GM12878 (cell line): ENCODE data around the gene KDM3B. TPM values are rescaled to one million over a fixed set of nuclear protein-coding genes. Genes with fewer than 3 reads are reported as not detected.
"Not testable (repeated sequence)": the region's sequence is repeated elsewhere in the genome, so short reads cannot be mapped to it uniquely, and the experiment has no call there.

Experiments used
- ATAC-seq: fragments of 200-7000 bp; cut with Tn5 transposase; 3 replicates; pipeline ENCODE4 v1.9.1; 2020; ENCODE audit warnings: mild to moderate bottlenecking, moderate library complexity
- BruUV-seq: library from RNA; stranded (reverse); fragments of 400-500 nt; replicated peaks from 2 replicates; lab custom pipeline; 2021; lab: Mats Ljungman, UMichigan
- CTCF ChIA-PET: fragments of 300-600 bp; sonication (Branson Sonifier 250); formaldehyde crosslinking; extraction: SDS; loops from one replicate; lab custom pipeline; 2021; ENCODE audit warnings: inconsistent platforms; lab: Yijun Ruan, JAX
- POLR2A ChIA-PET: fragments of 350-600 bp; formaldehyde crosslinking; extraction: SDS; loops from one replicate; lab custom pipeline; 2021; ENCODE audit warnings: inconsistent platforms; lab: Charles Lee
- RAD21 ChIA-PET: fragments of 300-600 bp; sonication (Branson Sonifier 250); formaldehyde crosslinking; loops from one replicate; lab custom pipeline; 2023; ENCODE audit warnings: antibody characterized with exemption; ENCODE audit not compliant: unreplicated experiment; lab: Charles Lee
- SMC1A ChIA-PET: fragments of 300-600 bp; sonication (Branson Sonifier 250); formaldehyde crosslinking; loops from one replicate; lab custom pipeline; 2023; ENCODE audit not compliant: unreplicated experiment, uncharacterized antibody; lab: Charles Lee
- DNase-seq: peaks from one replicate; pipeline ENCODE4 v3.0.0-alpha.2; 2011; ENCODE audit warnings: low read depth, low spot score
- FAIRE-seq: peaks from 3 replicates; lab custom pipeline; 2011; peaks lifted over from hg19 to GRCh38; lab: Jason Lieb, UNC
- H2AFZ ChIP-seq: 2 replicates; pipeline ENCODE4 v1.6.0; 2011; ENCODE audit warnings: low read depth, low read length, control low read depth; ENCODE audit not compliant: control insufficient read depth
- H3K27ac ChIP-seq: 2 replicates; pipeline ENCODE4 v1.5.1; 2011; ENCODE audit warnings: control low read depth; ENCODE audit not compliant: control insufficient read depth, insufficient read depth
- H3K27me3 ChIP-seq, 2 experiments: replicated peaks in 1 of 2; 2 replicates each; pipeline versions ENCODE4 v1.6.0 to v1.6.1; 2011; ENCODE audit warnings: low read length in 1 of 2; ENCODE audit not compliant: control insufficient read depth in 2 of 2, insufficient read depth in 2 of 2
- H3K36me3 ChIP-seq, 2 experiments: 2 replicates each; pipeline ENCODE4 v1.5.1; 2011; ENCODE audit warnings: low read length in 1 of 2; ENCODE audit not compliant: control insufficient read depth in 2 of 2, insufficient read depth in 2 of 2
- H3K4me1 ChIP-seq: 2 replicates; pipeline ENCODE4 v1.6.1; 2011; ENCODE audit warnings: mild to moderate bottlenecking, low read length, moderate library complexity, mixed read lengths; ENCODE audit not compliant: control insufficient read depth, insufficient read depth
- H3K4me2 ChIP-seq: 2 replicates; pipeline ENCODE4 v1.6.0; 2011; ENCODE audit warnings: control low read depth; ENCODE audit not compliant: control insufficient read depth, insufficient read depth
- H3K4me3 ChIP-seq: fragments of 200-600 bp; sonication (generic); 2 replicates; pipeline ENCODE4 v1.5.1; 2016
- H3K79me2 ChIP-seq: 2 replicates; pipeline ENCODE4 v1.6.0; 2011; ENCODE audit warnings: low read length; ENCODE audit not compliant: control insufficient read depth, insufficient read depth
- H3K9ac ChIP-seq: 2 replicates; pipeline ENCODE4 v1.8.0; 2011; ENCODE audit warnings: low read length, control low read depth, mixed read lengths; ENCODE audit not compliant: control insufficient read depth, insufficient read depth
- H3K9me3 ChIP-seq: replicated peaks from 3 replicates; pipeline ENCODE4 v1.5.1; 2011; ENCODE audit warnings: mild to moderate bottlenecking, low read length; ENCODE audit not compliant: control insufficient read depth, insufficient read depth
- H4K20me1 ChIP-seq: 2 replicates; pipeline ENCODE4 v1.6.0; 2011; ENCODE audit not compliant: control insufficient read depth, insufficient read depth
- MLLT1 ChIP-seq: fragments of 450-650 bp; IDR thresholded peaks from 2 replicates; pipeline ENCODE4 v1.6.1; 2016; ENCODE audit warnings: mild to moderate bottlenecking
- RAD21 ChIP-seq: IDR thresholded peaks from 2 replicates; pipeline ENCODE4 v1.6.1; 2011; ENCODE audit warnings: mild to moderate bottlenecking, low read depth, low read length, moderate library complexity; ENCODE audit not compliant: insufficient read depth
- ZBTB33 ChIP-seq: fragments of 450-650 bp; IDR thresholded peaks from 2 replicates; pipeline ENCODE4 v1.6.1; 2017; ENCODE audit warnings: mild to moderate bottlenecking
- WGBS: methylation state at CpG from one replicate; pipeline ENCODE4 v1.1.6; 2016; ENCODE audit warnings: low lambda C conversion rate; ENCODE audit not compliant: insufficient replicate concordance, insufficient coverage; ENCODE audit errors: missing lambda C conversion rate; 5-methylcytosine and 5-hydroxymethylcytosine counted together
- in situ Hi-C: fragments of 300-500 bp; cut with MboI; formaldehyde crosslinking; loops from 9 replicates; pipeline ENCODE4 v1.14.3; 2018; ENCODE audit warnings: mixed read lengths
- intact Hi-C: fragments of 100-400 bp; cut with micrococcal nuclease; formaldehyde crosslinking; loops from one replicate; pipeline ENCODE4 v1.14.2; 2022; ENCODE audit not compliant: unreplicated experiment
- polyA plus RNA-seq, 11 experiments: library from polyadenylated mRNA; depleted of rRNA in 4 of 11; unstranded in 6 of 11; stranded (reverse) in 5 of 11; fragments of >200 nt; fragmentation: Nextera tagmentation in 4 of 11; fragmentation: Illumina TruSeq in 1 of 11; extraction: Ambion mirVana in 4 of 11; extraction: Trizol in 1 of 11; gene quantifications; 1 replicate in 1 of 11; 2 replicates in 10 of 11; pipeline versions ENCODE4 v1.2.1 to v1.2.3, GENCODE V29; 2011 to 2016; ENCODE audit warnings: inconsistent platforms in 2 of 11, missing spikeins in 2 of 11, low read depth in 1 of 11
- total RNA-seq, 4 experiments: library from RNA; depleted of rRNA in 3 of 4; stranded (reverse); fragments of >200 nt in 3 of 4; fragmentation: Illumina TruSeq in 1 of 4; extraction: Trizol in 1 of 4; gene quantifications; 2 replicates each; pipeline versions ENCODE4 v1.2.1 to v1.2.3, GENCODE V29; 2013 to 2021
- TF ChIP-seq, protein P1 (sequence below), 3 experiments: IDR thresholded peaks in 2 of 3; conservative IDR thresholded peaks in 1 of 3; 2 replicates each; pipeline ENCODE4 v1.5.1; 2011; ENCODE audit warnings: low read depth in 3 of 3, low read length in 3 of 3, mild to moderate bottlenecking in 3 of 3, control low read depth in 2 of 3, moderate library complexity in 2 of 3, inconsistent platforms in 1 of 3, mixed read lengths in 1 of 3; ENCODE audit not compliant: control insufficient read depth in 2 of 3, insufficient read depth in 1 of 3; ENCODE audit errors: extremely low read depth in 1 of 3

The KDM3B gene
- total and polyA plus RNA-seq, 10 of the 15 experiments (the other 5 are each of a cell fraction or from before 2014, with no cell fraction given), result 8.5 to 45.7 (median 29.0) TPM

DNA sequence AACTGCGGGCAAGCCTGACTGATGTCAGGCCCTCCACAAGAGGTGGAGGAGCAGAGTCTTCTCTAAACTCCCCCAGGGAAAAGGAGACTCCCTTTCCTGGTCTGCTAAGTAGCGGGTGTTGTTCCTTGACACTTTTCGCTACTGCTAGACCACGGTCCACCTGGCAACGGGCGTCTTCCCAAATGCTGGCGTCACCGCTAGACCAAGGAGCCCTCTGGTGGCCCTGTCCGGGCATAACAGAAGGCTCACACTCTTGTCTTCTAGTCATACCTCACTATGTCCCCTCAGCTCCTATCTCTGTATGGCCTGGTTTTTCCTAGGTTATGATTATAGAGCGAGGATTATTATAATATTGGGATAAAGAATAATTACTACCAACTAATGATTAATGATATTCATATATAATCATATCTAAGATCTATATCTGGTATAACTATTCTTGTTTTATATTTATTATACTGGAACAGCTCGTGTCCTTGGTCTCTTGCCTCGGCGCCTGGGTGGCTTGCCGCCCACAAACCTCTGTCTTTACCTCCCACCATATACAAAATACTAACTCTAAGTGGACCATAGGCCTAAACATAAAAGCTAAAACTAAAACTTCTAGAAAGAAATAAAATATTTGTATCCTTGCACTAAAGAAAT is 58.6 kb downstream of the KDM3B start:
- RAD21 ChIA-PET, H4K20me1 ChIP-seq, H3K9ac ChIP-seq, H3K4me2 ChIP-seq, H3K27me3 ChIP-seq, FAIRE-seq, H3K79me2 ChIP-seq, H3K4me1 ChIP-seq, DNase-seq, H3K9me3 ChIP-seq, H3K27ac ChIP-seq, H2AFZ ChIP-seq, ATAC-seq, BruUV-seq, H3K4me3 ChIP-seq: not testable (repeated sequence)
- intact Hi-C loops (loop anchor here (1.0 kb wide), 1 partner anchor 231 kb away; no protein-coding TSS in a partner anchor), in situ Hi-C loops (loop anchor here (10.0 kb wide), 1 partner anchor 226 kb away; no protein-coding TSS in a partner anchor)
- 87% methylated on average over 13 of the region's 14 CpGs for WGBS
- ChIA-PET CTCF (interaction anchor here (0.7 to 1.9 kb wide), 5 partner anchors 38 to 231 kb away, joined by 3 to 4 read pairs (median 3); partner anchors contain the start of gene KDM3B), SMC1A (interaction anchor here (0.5 to 1.2 kb wide), 4 partner anchors 30 to 231 kb away, joined by 3 to 5 read pairs (median 4); no protein-coding TSS in a partner anchor), POLR2A (interaction anchor here (0.7 kb wide), 1 partner anchor 21 kb away, joined by 3 read pairs; no protein-coding TSS in a partner anchor)
- H3K36me3 ChIP-seq, result peaks cover 2 to 18% of the 10 kb centered on the region in 2 experiments
- 0 out of 2 replicates have a peak, but pooled peaks have one; percentile 21 for TF ChIP-seq MLLT1
- TF ChIP-seq, protein P1, sequence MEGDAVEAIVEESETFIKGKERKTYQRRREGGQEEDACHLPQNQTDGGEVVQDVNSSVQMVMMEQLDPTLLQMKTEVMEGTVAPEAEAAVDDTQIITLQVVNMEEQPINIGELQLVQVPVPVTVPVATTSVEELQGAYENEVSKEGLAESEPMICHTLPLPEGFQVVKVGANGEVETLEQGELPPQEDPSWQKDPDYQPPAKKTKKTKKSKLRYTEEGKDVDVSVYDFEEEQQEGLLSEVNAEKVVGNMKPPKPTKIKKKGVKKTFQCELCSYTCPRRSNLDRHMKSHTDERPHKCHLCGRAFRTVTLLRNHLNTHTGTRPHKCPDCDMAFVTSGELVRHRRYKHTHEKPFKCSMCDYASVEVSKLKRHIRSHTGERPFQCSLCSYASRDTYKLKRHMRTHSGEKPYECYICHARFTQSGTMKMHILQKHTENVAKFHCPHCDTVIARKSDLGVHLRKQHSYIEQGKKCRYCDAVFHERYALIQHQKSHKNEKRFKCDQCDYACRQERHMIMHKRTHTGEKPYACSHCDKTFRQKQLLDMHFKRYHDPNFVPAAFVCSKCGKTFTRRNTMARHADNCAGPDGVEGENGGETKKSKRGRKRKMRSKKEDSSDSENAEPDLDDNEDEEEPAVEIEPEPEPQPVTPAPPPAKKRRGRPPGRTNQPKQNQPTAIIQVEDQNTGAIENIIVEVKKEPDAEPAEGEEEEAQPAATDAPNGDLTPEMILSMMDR (IDR thresholded peaks at IDR 0.05 in 2 of 3, conservative IDR thresholded peaks at IDR 0.05 in 1 of 3; ENCODE audit: control insufficient read depth in 2 of 3, extremely low read depth in 1 of 3, insufficient read depth in 1 of 3, low read depth in 3 of 3, low read length in 3 of 3), result peak; percentile 10 to 33 (median 25); a peak in 2 of 6 replicates
- TF ChIP-seq ZBTB33, result peak; percentile 99
- TF ChIP-seq RAD21, result peak; percentile 30; the same call in 1 of the 2 replicates
